Chondrocyte (in vitro differentiated cells): ENCODE measurements around the gene MLN. TPM values are rescaled to one million over a fixed set of nuclear protein-coding genes. Genes with fewer than 3 reads are reported as not detected.

ENCODE experiments used
- DNase-seq: peaks from one replicate; pipeline ENCODE4 v3.0.0; 2021; ENCODE audit warnings: mixed read lengths, low spot score
- H3K27ac Mint-ChIP-seq: one replicate; pipeline ENCODE4 v1.8.0; 2021; ENCODE audit warnings: mild to moderate bottlenecking, moderate library complexity, mixed read lengths; ENCODE audit not compliant: unreplicated experiment
- H3K27me3 Mint-ChIP-seq: 2 replicates; pipeline ENCODE4 v1.8.0; 2021; ENCODE audit warnings: low read depth, mixed read lengths
- H3K36me3 Mint-ChIP-seq: 2 replicates; pipeline ENCODE4 v1.8.0; 2021; ENCODE audit warnings: low read depth, mixed read lengths
- H3K4me1 Mint-ChIP-seq: 2 replicates; pipeline ENCODE4 v1.8.0; 2021; ENCODE audit warnings: low read depth, mild to moderate bottlenecking, mixed read lengths
- H3K4me3 Mint-ChIP-seq: one replicate; pipeline ENCODE4 v1.8.0; 2021; ENCODE audit warnings: mild to moderate bottlenecking, moderate library complexity, mixed read lengths; ENCODE audit not compliant: unreplicated experiment
- H3K9me3 Mint-ChIP-seq: 2 replicates; pipeline ENCODE4 v1.8.0; 2021; ENCODE audit warnings: low read depth, mixed read lengths
- total RNA-seq: library from RNA; stranded (reverse); gene quantifications from 3 replicates; pipeline ENCODE4 v1.2.1, GENCODE V29; 2021
- TF ChIP-seq, protein P1 (sequence below): fragments of 200-600 bp; sonication (generic); IDR thresholded peaks from 2 replicates; pipeline ENCODE4 v1.5.0; 2021; ENCODE audit warnings: antibody characterized with exemption, mild to moderate bottlenecking, moderate library complexity

MLN gene
- total RNA-seq, 1 donor from 2014 or later, result not detected

DNA sequence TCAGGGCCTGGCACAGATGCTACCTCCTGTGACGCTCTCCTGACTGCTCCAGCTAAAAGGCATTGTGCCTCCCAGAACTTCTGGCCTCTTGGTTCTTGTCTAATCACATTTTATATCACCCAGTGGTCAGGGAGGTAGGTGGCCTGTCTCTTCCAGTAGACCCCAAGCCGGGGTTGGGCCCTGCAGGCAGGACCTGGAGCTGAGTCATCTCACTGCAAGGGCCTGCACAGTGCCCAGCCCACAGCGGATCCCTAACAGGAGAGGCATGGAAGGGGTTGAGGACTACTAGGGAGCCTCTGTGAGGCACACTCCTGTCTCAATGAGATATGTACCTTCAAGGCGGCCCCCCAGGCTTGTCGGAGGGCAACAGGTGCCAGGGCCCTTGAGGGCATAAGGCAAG is 21.2 kb downstream of the MLN start:
- H3K4me1 Mint-ChIP-seq, result peaks cover 52% of the 10 kb centered on the region
- no peak overlapping the region for H3K27ac Mint-ChIP-seq
- no peak overlapping the region for H3K4me3 Mint-ChIP-seq
- no peaks in the 10 kb centered on the region for H3K27me3 Mint-ChIP-seq
- H3K9me3 Mint-ChIP-seq, result no peaks in the 10 kb centered on the region
- TF ChIP-seq, protein P1, sequence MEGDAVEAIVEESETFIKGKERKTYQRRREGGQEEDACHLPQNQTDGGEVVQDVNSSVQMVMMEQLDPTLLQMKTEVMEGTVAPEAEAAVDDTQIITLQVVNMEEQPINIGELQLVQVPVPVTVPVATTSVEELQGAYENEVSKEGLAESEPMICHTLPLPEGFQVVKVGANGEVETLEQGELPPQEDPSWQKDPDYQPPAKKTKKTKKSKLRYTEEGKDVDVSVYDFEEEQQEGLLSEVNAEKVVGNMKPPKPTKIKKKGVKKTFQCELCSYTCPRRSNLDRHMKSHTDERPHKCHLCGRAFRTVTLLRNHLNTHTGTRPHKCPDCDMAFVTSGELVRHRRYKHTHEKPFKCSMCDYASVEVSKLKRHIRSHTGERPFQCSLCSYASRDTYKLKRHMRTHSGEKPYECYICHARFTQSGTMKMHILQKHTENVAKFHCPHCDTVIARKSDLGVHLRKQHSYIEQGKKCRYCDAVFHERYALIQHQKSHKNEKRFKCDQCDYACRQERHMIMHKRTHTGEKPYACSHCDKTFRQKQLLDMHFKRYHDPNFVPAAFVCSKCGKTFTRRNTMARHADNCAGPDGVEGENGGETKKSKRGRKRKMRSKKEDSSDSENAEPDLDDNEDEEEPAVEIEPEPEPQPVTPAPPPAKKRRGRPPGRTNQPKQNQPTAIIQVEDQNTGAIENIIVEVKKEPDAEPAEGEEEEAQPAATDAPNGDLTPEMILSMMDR, result no peak
- DNase-seq, result no peak
- peaks cover 38% of the 10 kb centered on the region for H3K36me3 Mint-ChIP-seq

DNA sequence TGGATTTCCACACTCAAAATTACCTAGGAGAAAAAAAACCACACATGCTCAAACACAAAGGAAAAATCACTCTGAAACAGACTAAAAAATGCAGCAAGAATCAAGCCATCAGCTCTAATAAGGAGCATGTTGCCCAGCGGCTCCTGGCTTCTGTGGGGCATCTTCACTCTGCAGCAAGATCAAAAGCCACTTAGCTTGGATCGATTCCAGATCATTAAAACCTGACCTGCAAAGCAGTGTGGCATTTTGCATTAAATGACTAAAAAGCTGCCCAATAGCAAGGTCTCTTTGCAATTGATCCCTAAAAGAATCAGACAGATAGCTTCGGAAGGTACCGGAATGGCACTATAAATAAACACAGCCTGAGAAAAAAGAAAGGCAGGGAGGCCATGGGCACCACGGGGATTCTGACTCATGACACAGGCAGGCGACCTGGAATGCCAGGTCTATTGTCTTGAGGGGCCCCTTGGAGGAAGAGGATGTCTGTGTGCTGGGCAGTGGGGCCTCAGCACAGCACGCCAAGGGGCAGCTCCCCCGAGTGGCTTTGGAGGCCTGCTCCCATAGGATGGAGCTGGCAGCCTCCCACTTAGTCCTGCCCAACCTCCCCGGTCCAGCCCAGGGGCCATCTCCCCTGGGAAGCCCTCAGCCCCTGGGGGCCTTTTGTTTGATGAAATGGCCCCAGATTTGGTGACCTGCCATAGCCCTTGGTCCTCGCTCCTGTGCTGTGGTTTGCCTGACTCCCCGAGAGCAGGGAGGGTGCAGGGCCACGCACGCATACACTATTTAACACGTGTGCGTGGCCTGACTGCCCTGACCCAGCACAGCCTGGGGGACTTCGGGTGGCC is 22.4 kb downstream of the MLN start:
- H3K4me3 Mint-ChIP-seq, result no peak overlapping the region
- no peaks in the 10 kb centered on the region for H3K27me3 Mint-ChIP-seq
- no peak for DNase-seq
- TF ChIP-seq, protein P1, result no peak
- peaks cover 45% of the 10 kb centered on the region for H3K36me3 Mint-ChIP-seq
- peaks cover 40% of the 10 kb centered on the region for H3K4me1 Mint-ChIP-seq
- H3K9me3 Mint-ChIP-seq, result no peaks in the 10 kb centered on the region
- H3K27ac Mint-ChIP-seq, result peak overlapping the region; percentile 76

DNA sequence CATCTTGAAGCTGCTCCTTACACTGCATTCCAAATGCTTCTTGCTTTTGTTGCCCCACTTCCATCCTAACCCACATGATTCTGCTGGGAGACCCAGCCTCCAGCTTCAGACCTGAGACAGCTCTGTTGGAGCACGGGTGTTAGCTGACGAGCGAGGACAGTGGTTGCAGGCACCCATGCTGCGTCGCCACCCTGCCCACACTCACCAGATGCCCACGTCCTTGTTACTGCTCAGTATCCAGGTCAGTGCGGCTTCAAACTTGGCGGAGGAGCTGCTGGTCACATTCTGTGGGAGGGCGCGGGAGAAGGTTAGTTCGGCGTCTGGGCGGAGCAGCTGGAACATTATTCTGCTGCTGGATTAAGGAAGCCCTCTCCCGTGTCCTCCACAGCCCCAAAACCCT is 23.9 kb downstream of the MLN start:
- Mint-ChIP-seq H3K4me1 (peaks cover 25% of the 10 kb centered on the region), H3K4me3 (no peak overlapping the region), H3K9me3 (no peaks in the 10 kb centered on the region)

DNA sequence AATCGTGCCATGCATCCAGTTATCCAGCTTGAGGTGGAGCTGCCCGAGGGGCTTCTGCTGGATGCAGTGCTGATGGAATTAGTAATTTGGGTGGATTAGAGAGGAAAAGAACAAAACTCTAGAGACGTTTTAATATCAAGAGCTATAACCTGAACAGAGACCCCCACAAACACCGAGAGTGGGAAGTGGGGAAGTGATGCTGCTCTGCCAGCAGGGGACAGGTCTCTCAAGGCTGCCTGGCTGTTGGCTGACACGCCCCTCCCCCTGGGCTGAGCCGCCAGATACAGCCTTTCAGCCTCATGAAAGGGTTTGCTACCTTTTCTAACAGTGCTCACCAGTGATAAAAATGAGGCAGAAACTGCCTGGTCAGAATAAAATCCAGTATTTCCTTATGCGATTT is 24.5 kb downstream of the MLN start:
- H3K27me3 Mint-ChIP-seq, result no peaks in the 10 kb centered on the region
- TF ChIP-seq, protein P1, result peak; percentile 29
- H3K27ac Mint-ChIP-seq, result no peak overlapping the region
- peaks cover 20% of the 10 kb centered on the region for H3K4me1 Mint-ChIP-seq
- no peak for DNase-seq
- no peaks in the 10 kb centered on the region for H3K9me3 Mint-ChIP-seq
- H3K4me3 Mint-ChIP-seq, result no peak overlapping the region
- peaks cover 51% of the 10 kb centered on the region for H3K36me3 Mint-ChIP-seq

More for the DNA sequence above, 23.9 kb downstream of the MLN start:
- no peak overlapping the region for H3K27ac Mint-ChIP-seq
- H3K36me3 Mint-ChIP-seq, result peaks cover 48% of the 10 kb centered on the region
- H3K27me3 Mint-ChIP-seq, result no peaks in the 10 kb centered on the region
- TF ChIP-seq, protein P1, result no peak
- DNase-seq, result no peak

DNA sequence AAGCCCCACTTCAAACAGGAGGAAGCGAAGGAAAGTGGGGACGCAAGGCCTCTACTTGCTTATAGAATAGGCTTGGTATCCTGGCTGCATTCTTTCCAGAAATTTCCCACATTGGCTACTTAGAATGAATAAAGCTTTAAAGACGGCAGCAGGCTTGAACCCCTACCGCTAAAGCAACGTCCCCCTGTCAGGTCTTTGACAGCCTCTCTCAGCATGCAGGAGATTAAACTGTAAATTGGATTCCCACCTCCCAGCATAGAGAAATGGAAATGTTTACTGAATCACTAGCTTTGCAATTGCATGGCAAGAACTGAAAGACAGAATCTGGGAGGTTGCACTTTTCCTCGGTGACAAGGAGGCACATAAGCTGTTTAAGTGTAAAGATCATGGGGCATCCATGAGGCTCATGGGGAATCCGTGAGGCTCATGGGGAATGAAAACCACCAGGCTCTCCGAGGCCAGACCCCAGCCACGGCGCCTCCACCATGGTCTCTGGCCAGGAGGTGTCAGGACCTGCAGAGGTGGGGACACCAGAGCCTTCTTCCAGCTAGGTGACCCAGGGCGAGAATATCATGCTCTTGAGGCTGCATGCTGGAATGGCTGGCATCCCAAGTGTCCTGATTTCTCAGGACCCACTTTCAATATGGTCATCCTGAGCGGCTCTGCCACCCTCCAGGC is 25.2 kb downstream of the MLN start:
- H3K4me1 Mint-ChIP-seq, result peaks cover 20% of the 10 kb centered on the region
- TF ChIP-seq, protein P1, result no peak
- H3K27me3 Mint-ChIP-seq, result no peaks in the 10 kb centered on the region
- no peaks in the 10 kb centered on the region for H3K9me3 Mint-ChIP-seq
- peaks cover 47% of the 10 kb centered on the region for H3K36me3 Mint-ChIP-seq
- H3K4me3 Mint-ChIP-seq, result no peak overlapping the region
- no peak overlapping the region for H3K27ac Mint-ChIP-seq
- DNase-seq, result no peak
